ENCODE results near the gene CCDC15. TPM values are rescaled to one million over a fixed set of nuclear protein-coding genes. Genes with fewer than 3 reads are reported as not detected.

Gene CCDC15
- total and polyA plus RNA-seq, 2 experiments from 2014 or later: 1.1 to 2.3 TPM

DNA sequence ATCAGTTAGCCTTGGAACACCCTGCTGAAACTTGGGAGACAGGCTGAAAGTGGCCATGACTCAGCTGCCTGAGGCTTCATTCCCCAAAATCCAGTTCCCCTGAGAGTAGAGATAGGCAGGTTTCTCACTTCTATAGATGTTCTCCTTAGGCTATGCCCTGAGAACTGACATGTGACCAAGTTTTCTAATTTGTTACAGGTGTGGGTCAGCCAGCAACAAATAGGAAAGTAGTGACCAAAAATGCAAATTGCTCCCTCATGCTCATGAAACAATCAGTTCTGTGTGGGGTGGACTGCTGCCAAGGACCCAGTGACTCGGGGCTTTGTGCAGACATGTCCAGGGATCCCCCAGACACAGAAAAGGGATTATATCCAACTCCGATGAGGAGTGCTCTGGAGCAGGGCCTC lies 7.3 kb upstream of the CCDC15 start:
- Histone ChIP-seq H4K20me1 (ENCODE audit: insufficient read depth, poor library complexity, severe bottlenecking) (no peaks in the 10 kb centered on the region), H3K36me3 (replicated peaks; ENCODE audit: insufficient read depth, low read depth) (no peaks in the 10 kb centered on the region), H2AFZ (no peak overlapping the region), H3K4me3 (no peak overlapping the region), H3K9me3 (ENCODE audit: low read depth) (no peaks in the 10 kb centered on the region), H3K27me3 (no peaks in the 10 kb centered on the region), H3K4me1 (ENCODE audit: insufficient read depth) (no peaks in the 10 kb centered on the region), H3K27ac (no peak overlapping the region), H3K9me2 (replicated peaks; ENCODE audit: insufficient read depth) (no peaks in the 10 kb centered on the region), H3K4me2 (no peak overlapping the region), H3K79me2 (no peaks in the 10 kb centered on the region)
- DNase-seq (ENCODE audit: low spot score): no peak
- TF ChIP-seq EZH2phosphoT487 (IDR thresholded peaks at IDR 0.05; ENCODE audit: low read depth, severe bottlenecking, unreplicated experiment): no peak
- no peak for TF ChIP-seq EZH2 (IDR thresholded peaks at IDR 0.05; ENCODE audit: borderline replicate concordance)
- TF ChIP-seq, protein P1, sequence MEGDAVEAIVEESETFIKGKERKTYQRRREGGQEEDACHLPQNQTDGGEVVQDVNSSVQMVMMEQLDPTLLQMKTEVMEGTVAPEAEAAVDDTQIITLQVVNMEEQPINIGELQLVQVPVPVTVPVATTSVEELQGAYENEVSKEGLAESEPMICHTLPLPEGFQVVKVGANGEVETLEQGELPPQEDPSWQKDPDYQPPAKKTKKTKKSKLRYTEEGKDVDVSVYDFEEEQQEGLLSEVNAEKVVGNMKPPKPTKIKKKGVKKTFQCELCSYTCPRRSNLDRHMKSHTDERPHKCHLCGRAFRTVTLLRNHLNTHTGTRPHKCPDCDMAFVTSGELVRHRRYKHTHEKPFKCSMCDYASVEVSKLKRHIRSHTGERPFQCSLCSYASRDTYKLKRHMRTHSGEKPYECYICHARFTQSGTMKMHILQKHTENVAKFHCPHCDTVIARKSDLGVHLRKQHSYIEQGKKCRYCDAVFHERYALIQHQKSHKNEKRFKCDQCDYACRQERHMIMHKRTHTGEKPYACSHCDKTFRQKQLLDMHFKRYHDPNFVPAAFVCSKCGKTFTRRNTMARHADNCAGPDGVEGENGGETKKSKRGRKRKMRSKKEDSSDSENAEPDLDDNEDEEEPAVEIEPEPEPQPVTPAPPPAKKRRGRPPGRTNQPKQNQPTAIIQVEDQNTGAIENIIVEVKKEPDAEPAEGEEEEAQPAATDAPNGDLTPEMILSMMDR (IDR thresholded peaks at IDR 0.05; ENCODE audit: poor library complexity): no peak
- WGBS (ENCODE audit: low lambda C conversion rate, missing lambda C conversion rate): 58% methylated on average over 2 of the region's 2 CpGs

DNA sequence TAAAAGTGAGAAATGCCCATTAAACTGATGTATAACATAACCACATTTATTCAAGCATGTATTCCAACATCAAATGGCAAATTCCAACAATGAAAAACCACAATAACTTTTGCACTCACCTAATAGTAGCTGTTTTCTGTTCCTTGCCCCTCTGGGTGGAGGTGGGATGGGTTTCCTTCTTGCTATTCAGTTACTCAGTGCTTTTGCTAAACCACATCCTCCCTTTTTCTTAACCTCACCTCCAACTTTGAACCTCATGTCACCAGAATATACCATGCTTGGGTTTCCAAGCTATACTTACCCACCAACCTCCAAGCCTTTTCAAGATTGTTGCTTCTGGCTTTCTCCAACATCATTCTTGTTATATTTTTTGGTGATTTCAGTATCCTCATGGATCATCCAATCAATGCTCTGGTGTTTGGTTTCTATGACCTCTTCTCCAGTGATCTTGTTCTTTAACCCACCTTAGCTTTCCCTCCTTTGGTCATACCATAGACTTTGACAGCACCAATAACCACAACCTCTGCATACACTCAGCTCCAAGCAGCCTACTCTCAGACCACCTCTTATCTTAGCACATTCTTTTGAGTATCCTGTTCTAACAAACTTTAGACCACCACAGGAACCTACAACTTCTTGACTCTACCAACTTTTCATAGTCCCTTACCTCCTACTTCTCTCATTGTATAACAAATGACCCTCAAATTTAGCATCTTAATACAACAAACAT lies 3.2 kb upstream of the CCDC15 start:
- TF ChIP-seq EZH2 (IDR thresholded peaks at IDR 0.05; ENCODE audit: borderline replicate concordance) (no peak), EZH2phosphoT487 (IDR thresholded peaks at IDR 0.05; ENCODE audit: low read depth, severe bottlenecking, unreplicated experiment) (no peak)
- TF ChIP-seq, protein P1 (IDR thresholded peaks at IDR 0.05; ENCODE audit: poor library complexity): no peak
- Histone ChIP-seq H3K9me3 (ENCODE audit: low read depth) (no peaks in the 10 kb centered on the region), H3K4me3 (no peak overlapping the region), H3K27ac (no peak overlapping the region), H2AFZ (no peak overlapping the region), H4K20me1 (ENCODE audit: insufficient read depth, poor library complexity, severe bottlenecking) (no peaks in the 10 kb centered on the region), H3K9me2 (replicated peaks; ENCODE audit: insufficient read depth) (no peaks in the 10 kb centered on the region), H3K79me2 (no peaks in the 10 kb centered on the region), H3K27me3 (no peaks in the 10 kb centered on the region), H3K36me3 (replicated peaks; ENCODE audit: insufficient read depth, low read depth) (no peaks in the 10 kb centered on the region), H3K4me1 (ENCODE audit: insufficient read depth) (no peaks in the 10 kb centered on the region), H3K4me2 (no peak overlapping the region)
- DNase-seq (ENCODE audit: low spot score): no peak

DNA sequence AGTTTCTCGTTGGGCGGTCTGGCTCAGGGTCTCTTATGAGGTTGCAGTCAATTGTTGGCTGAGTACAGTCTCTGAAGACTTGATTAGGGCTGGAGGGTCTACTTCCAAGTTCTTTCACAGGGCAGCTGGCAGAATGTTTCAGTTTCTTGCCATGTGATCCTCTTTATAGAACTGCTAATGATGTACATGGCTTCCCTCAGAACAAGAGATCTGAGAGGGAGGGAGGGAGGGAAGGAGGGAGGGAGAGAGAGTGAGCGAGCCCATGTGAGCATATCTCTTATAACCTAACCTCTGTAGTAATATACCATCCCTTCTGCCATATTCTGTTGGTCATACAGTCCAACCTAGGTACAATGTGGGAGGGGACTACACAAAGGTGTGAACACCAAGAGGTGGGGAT lies 2.7 kb upstream of the CCDC15 start:
- no peak for DNase-seq (ENCODE audit: low spot score)
- Histone ChIP-seq H3K4me2 (no peak overlapping the region), H3K27me3 (no peaks in the 10 kb centered on the region), H3K4me3 (no peak overlapping the region), H2AFZ (no peak overlapping the region), H3K9me2 (replicated peaks; ENCODE audit: insufficient read depth) (no peaks in the 10 kb centered on the region), H3K27ac (no peak overlapping the region), H3K9me3 (ENCODE audit: low read depth) (no peaks in the 10 kb centered on the region), H4K20me1 (ENCODE audit: insufficient read depth, poor library complexity, severe bottlenecking) (no peaks in the 10 kb centered on the region), H3K79me2 (no peaks in the 10 kb centered on the region), H3K36me3 (replicated peaks; ENCODE audit: insufficient read depth, low read depth) (no peaks in the 10 kb centered on the region), H3K4me1 (ENCODE audit: insufficient read depth) (no peaks in the 10 kb centered on the region)
- WGBS (ENCODE audit: low lambda C conversion rate, missing lambda C conversion rate): 81% methylated on average over 2 of the region's 3 CpGs
- no peak for TF ChIP-seq EZH2phosphoT487 (IDR thresholded peaks at IDR 0.05; ENCODE audit: low read depth, severe bottlenecking, unreplicated experiment)
- TF ChIP-seq, protein P1 (IDR thresholded peaks at IDR 0.05; ENCODE audit: poor library complexity): no peak
- no peak for TF ChIP-seq EZH2 (IDR thresholded peaks at IDR 0.05; ENCODE audit: borderline replicate concordance)
